Endodermal cell (in vitro differentiated cells): Measurements from ENCODE around the gene METAP1D. TPM values are rescaled to one million over a fixed set of nuclear protein-coding genes. Genes with fewer than 3 reads are reported as not detected.

ENCODE experiments used
- DNase-seq: peaks from one replicate; pipeline ENCODE4 v3.0.0-alpha.2; 2017
- H3K27ac ChIP-seq: 2 replicates; pipeline ENCODE4 v1.5.1; 2013; ENCODE audit warnings: mild to moderate bottlenecking, low read depth, low read length, moderate library complexity
- H3K27me3 ChIP-seq: 2 replicates; pipeline ENCODE4 v1.6.1; 2013; ENCODE audit warnings: mild to moderate bottlenecking, low read length, moderate library complexity; ENCODE audit not compliant: insufficient read depth, control insufficient read depth, poor library complexity, severe bottlenecking
- H3K36me3 ChIP-seq: 2 replicates; pipeline ENCODE4 v1.7.0; 2013; ENCODE audit warnings: mild to moderate bottlenecking, low read length, moderate library complexity; ENCODE audit not compliant: control insufficient read depth, insufficient read depth
- H3K4me1 ChIP-seq: one replicate; pipeline ENCODE4 v1.7.0; 2013; ENCODE audit warnings: low read length; ENCODE audit not compliant: control insufficient read depth, insufficient read depth
- H3K4me3 ChIP-seq: 2 replicates; pipeline ENCODE4 v1.5.1; 2013; ENCODE audit warnings: mild to moderate bottlenecking, low read length, moderate library complexity
- H3K9ac ChIP-seq: 2 replicates; pipeline ENCODE4 v1.6.1; 2013; ENCODE audit warnings: mild to moderate bottlenecking, low read length, moderate library complexity; ENCODE audit not compliant: poor library complexity, severe bottlenecking; ENCODE audit errors: extremely low read depth
- H3K9me3 ChIP-seq: 2 replicates; pipeline ENCODE4 v1.6.1; 2013; ENCODE audit warnings: mild to moderate bottlenecking, low read length, moderate library complexity; ENCODE audit not compliant: control insufficient read depth
- H3K27ac Mint-ChIP-seq: 2 replicates; pipeline ENCODE4 v1.8.0; 2020; ENCODE audit warnings: mixed read lengths
- H3K27me3 Mint-ChIP-seq: 2 replicates; pipeline ENCODE4 v1.8.0; 2021; ENCODE audit warnings: mild to moderate bottlenecking, mixed read lengths; ENCODE audit not compliant: insufficient read depth
- H3K36me3 Mint-ChIP-seq: 2 replicates; pipeline ENCODE4 v1.8.0; 2020; ENCODE audit warnings: low read depth, mixed read lengths
- H3K4me1 Mint-ChIP-seq: 2 replicates; pipeline ENCODE4 v1.8.0; 2020; ENCODE audit warnings: mixed read lengths
- H3K4me3 Mint-ChIP-seq: 2 replicates; pipeline ENCODE4 v1.8.0; 2020; ENCODE audit warnings: mild to moderate bottlenecking, moderate library complexity, mixed read lengths
- H3K9me3 Mint-ChIP-seq: 2 replicates; pipeline ENCODE4 v1.8.0; 2020; ENCODE audit warnings: mild to moderate bottlenecking, mixed read lengths
- CTCF ChIP-seq: fragments of 200-600 bp; sonication (generic); conservative IDR thresholded peaks from 2 replicates; pipeline ENCODE4 v1.5.0; 2021; ENCODE audit warnings: antibody characterized with exemption, mild to moderate bottlenecking
- WGBS, 2 experiments: methylation state at CpG; one replicate each; pipeline versions ENCODE4 v1.1.5 to v1.1.7; 2013; ENCODE audit warnings: missing lambda C conversion rate in 2 of 2, mixed read lengths in 1 of 2; ENCODE audit not compliant: insufficient coverage in 1 of 2, insufficient read length in 1 of 2; 5-methylcytosine and 5-hydroxymethylcytosine counted together
- total RNA-seq, 2 donors: library from RNA; stranded (reverse); fragmentation: NEBNext Ultra II Directional in 1 of 2; extraction: Animal tissue kit (Norgen Biotek cat#: 25700) in 1 of 2; gene quantifications; 2 replicates in 1 of 2; 3 replicates in 1 of 2; pipeline ENCODE4 v1.2.1, GENCODE V29; 2021

METAP1D gene
- total RNA-seq, 2 donors from 2014 or later = 6.0 to 6.5 TPM

- no CpG with 5 or more reads among the region's 1 CpG for WGBS, 2 experiments
- Histone ChIP-seq H3K4me3 (no peak overlapping the region), H3K27ac (peak overlapping the region; percentile 21), H3K9me3 (no peaks in the 10 kb centered on the region), H3K36me3 (no peaks in the 10 kb centered on the region), H3K9ac (no peak overlapping the region), H3K27me3 (no peaks in the 10 kb centered on the region), H3K4me1 (no peaks in the 10 kb centered on the region)
- no peaks in the 10 kb centered on the region for H3K36me3 Mint-ChIP-seq
- H3K4me1 Mint-ChIP-seq = peaks cover 2% of the 10 kb centered on the region
- DNase-seq = no peak
- no peak for TF ChIP-seq CTCF
- H3K27me3 Mint-ChIP-seq = no peaks in the 10 kb centered on the region
- H3K27ac Mint-ChIP-seq = no peak overlapping the region
- no peak overlapping the region for H3K4me3 Mint-ChIP-seq
- H3K9me3 Mint-ChIP-seq = no peaks in the 10 kb centered on the region
Observed at GRCh38 chr2:172046080-172046678, 46.4 kb downstream of the METAP1D start.

- H3K9ac ChIP-seq = no peak overlapping the region
- H3K4me3 Mint-ChIP-seq = no peak overlapping the region
- no peaks in the 10 kb centered on the region for H3K4me1 ChIP-seq
- no peak overlapping the region for H3K27ac Mint-ChIP-seq
- no peaks in the 10 kb centered on the region for H3K27me3 Mint-ChIP-seq
- no peaks in the 10 kb centered on the region for H3K9me3 Mint-ChIP-seq
- TF ChIP-seq CTCF = no peak
- H3K4me1 Mint-ChIP-seq = peaks cover 2% of the 10 kb centered on the region
- 40 to 88% methylated on average over 1 to 3 of the region's 3 CpGs for WGBS, 2 experiments
- no peaks in the 10 kb centered on the region for H3K9me3 ChIP-seq
- H3K36me3 ChIP-seq = no peaks in the 10 kb centered on the region
- peak overlapping the region; percentile 12 for H3K27ac ChIP-seq
- H3K4me3 ChIP-seq = no peak overlapping the region
- no peaks in the 10 kb centered on the region for H3K36me3 Mint-ChIP-seq
- DNase-seq = no peak
- no peaks in the 10 kb centered on the region for H3K27me3 ChIP-seq
Observed at GRCh38 chr2:172046866-172047565, 47.3 kb downstream of the METAP1D start.

- no peaks in the 10 kb centered on the region for H3K4me1 ChIP-seq
- Mint-ChIP-seq H3K4me1 (peaks cover 2% of the 10 kb centered on the region), H3K36me3 (no peaks in the 10 kb centered on the region), H3K9me3 (no peaks in the 10 kb centered on the region), H3K4me3 (no peak overlapping the region), H3K27ac (no peak overlapping the region), H3K27me3 (no peaks in the 10 kb centered on the region)
- DNase-seq = no peak
- no peak overlapping the region for H3K9ac ChIP-seq
- 91 to 95% methylated on average over 3 to 8 of the region's 8 CpGs for WGBS, 2 experiments
- H3K27me3 ChIP-seq = no peaks in the 10 kb centered on the region
- H3K27ac ChIP-seq = peak overlapping the region; percentile 12
- H3K4me3 ChIP-seq = no peak overlapping the region
- H3K36me3 ChIP-seq = no peaks in the 10 kb centered on the region
- no peak for TF ChIP-seq CTCF
- no peaks in the 10 kb centered on the region for H3K9me3 ChIP-seq
Observed at GRCh38 chr2:172047566-172048507, 48.1 kb downstream of the METAP1D start.
